Pancreas (tissue), 10 donors: ENCODE data around the gene VILL. TPM values are rescaled to one million over a fixed set of nuclear protein-coding genes. Genes with fewer than 3 reads are reported as not detected.
"Not testable (repeated sequence)": the region's sequence is repeated elsewhere in the genome, so short reads cannot be mapped to it uniquely, and the experiment has no call there.

Source experiments
- ATAC-seq, 4 donors: fragments of 200-7000 bp; cut with Tn5 transposase; one replicate each; pipeline versions ENCODE4 v1.8.0 to v1.9.1; 2020; ENCODE audit warnings: mild to moderate bottlenecking in 4 of 4, moderate library complexity in 4 of 4
- DNase-seq, 6 donors: peaks; one replicate each; pipeline ENCODE4 v3.0.0-alpha.2; 2020
- FAIRE-seq: peaks from 2 replicates; lab custom pipeline; 2012; peaks lifted over from hg19 to GRCh38; lab: Jason Lieb, UNC
- H3K27ac ChIP-seq, 4 donors: fragments of 200-600 bp; sonication (generic); 1 replicate in 3 of 4; 2 replicates in 1 of 4; pipeline versions ENCODE4 v1.5.0 to v1.8.0; 2020
- H3K27me3 ChIP-seq, 4 donors: fragments of 200-600 bp; one replicate each; pipeline ENCODE4 v1.8.0; 2021
- H3K36me3 ChIP-seq, 3 donors: fragments of 200-600 bp; sonication (generic) in 1 of 3; one replicate each; pipeline versions ENCODE4 v1.5.0 to v1.8.0; 2020 to 2021
- H3K4me1 ChIP-seq, 3 donors: fragments of 200-600 bp; one replicate each; pipeline ENCODE4 v1.8.0; 2021
- H3K4me3 ChIP-seq, 4 donors: fragments of 200-600 bp; sonication (generic) in 2 of 4; one replicate each; pipeline versions ENCODE4 v1.5.0 to v1.8.0; 2020 to 2021
- H3K9me3 ChIP-seq, 4 donors: fragments of 200-600 bp; one replicate each; pipeline ENCODE4 v1.8.0; 2021
- WGBS, 2 donors: extraction: QIAGEN DNeasy Blood & Tissue Kit; methylation state at CpG; one replicate each; pipeline ENCODE4 v1.1.7; 2013; 5-methylcytosine and 5-hydroxymethylcytosine counted together
- intact Hi-C, 3 donors: fragments of 100-400 bp; cut with DNase I; formaldehyde crosslinking; loops; one replicate each; pipeline versions ENCODE4 v1.11.1 to v1.14.2; 2022
- polyA plus RNA-seq, 2 donors: library from polyadenylated mRNA; stranded (reverse); fragments of 200-250 nt; gene quantifications; one replicate each; pipeline ENCODE4 v1.2.3, GENCODE V29; 2013
- total RNA-seq, 6 donors: library from RNA; stranded (reverse); fragmentation: NEBNext Ultra II Directional in 4 of 6; extraction: Animal tissue kit (Norgen Biotek cat#: 25700) in 4 of 6; gene quantifications; one replicate each; pipeline versions ENCODE4 v1.2.1 to v1.2.4, GENCODE V29; 2021 to 2023
- TF ChIP-seq, protein P1 (sequence below), 4 donors: fragments of 200-600 bp; sonication (generic) in 3 of 4; IDR thresholded peaks; one replicate each; pipeline versions ENCODE4 v1.5.0 to v1.8.0; 2021; ENCODE audit warnings: antibody characterized with exemption in 4 of 4
- donor health status: healthy with polysubstance abuse.
- donor health status: DM: no; HTN: no; CAD: no; lungs with moderate emphysema.
- donor health status: DM: no; HTN: no; CAD: no.
- donor health status: control.
- donor health status: control.
- donor health status: Bipolar disorder and iron deficiency.
- donor health status: DM: yes; HTN: yes; CAD: no.
- donor health status: DM: no; HTN: no; CAD: no.
- donor health status: DM: no; HTN: no; CAD: no.
- donor health status: DM: yes; HTN: yes; CAD: no.

Gene VILL
- total and polyA plus RNA-seq, 8 donors = 1.2 to 7.0 (median 3.8) TPM

DNA sequence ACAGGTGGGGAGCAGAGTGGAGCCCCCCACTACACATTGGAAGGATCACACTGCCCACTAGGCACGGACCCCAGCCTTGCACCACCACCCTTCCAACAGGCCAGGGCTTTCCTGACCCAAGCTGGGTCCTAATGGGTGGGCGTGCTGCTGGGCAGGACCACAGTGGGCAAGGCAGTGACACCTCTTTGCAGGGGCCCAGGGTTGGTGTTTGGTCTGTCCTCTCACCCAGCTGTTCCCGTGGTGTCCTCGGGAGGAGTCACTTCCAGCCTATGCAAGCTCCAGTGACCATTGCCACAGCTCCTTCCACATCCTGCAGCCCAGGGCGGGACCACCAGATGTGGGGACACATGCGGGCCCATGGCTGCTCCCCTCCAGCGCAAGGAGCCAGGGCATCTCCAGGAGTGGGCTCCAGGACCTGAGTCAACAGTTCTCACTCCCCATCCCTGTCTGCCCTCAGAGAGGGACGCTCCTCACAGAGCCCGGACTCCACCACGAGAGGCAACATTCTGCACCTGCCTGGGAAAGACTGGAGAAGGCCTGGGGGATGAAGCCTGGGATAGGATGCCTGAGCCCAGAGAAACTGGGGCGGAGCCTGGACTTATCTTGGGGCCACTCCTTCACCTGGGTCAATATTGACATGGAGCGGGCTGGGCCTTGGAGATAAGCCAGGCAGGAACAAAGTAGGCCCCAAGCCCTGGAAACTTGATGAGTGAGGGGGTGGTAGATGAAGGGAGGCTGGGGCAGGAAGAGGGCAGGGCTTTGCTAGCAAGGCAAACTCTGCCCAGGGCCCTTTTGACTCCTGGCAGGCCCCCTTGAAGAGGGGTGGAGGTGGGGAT, 3.9 kb upstream of the VILL start:
- TF ChIP-seq, protein P1, sequence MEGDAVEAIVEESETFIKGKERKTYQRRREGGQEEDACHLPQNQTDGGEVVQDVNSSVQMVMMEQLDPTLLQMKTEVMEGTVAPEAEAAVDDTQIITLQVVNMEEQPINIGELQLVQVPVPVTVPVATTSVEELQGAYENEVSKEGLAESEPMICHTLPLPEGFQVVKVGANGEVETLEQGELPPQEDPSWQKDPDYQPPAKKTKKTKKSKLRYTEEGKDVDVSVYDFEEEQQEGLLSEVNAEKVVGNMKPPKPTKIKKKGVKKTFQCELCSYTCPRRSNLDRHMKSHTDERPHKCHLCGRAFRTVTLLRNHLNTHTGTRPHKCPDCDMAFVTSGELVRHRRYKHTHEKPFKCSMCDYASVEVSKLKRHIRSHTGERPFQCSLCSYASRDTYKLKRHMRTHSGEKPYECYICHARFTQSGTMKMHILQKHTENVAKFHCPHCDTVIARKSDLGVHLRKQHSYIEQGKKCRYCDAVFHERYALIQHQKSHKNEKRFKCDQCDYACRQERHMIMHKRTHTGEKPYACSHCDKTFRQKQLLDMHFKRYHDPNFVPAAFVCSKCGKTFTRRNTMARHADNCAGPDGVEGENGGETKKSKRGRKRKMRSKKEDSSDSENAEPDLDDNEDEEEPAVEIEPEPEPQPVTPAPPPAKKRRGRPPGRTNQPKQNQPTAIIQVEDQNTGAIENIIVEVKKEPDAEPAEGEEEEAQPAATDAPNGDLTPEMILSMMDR (IDR thresholded peaks at IDR 0.05) = no peak
- Histone ChIP-seq H3K27me3 (no peaks in the 10 kb centered on the region), H3K4me1 (peaks cover 25 to 28% (median 26%) of the 10 kb centered on the region in 3 donors), H3K27ac (peak overlapping the region; percentile 47 to 87 (median 68)), H3K4me3 (no peak overlapping the region), H3K9me3 (no peaks in the 10 kb centered on the region), H3K36me3 (peaks cover 0 to 3% (median 0%) of the 10 kb centered on the region in 3 donors)
- intact Hi-C loops = no loop called here
- peak; percentile 84 to 95 (median 95) for DNase-seq
- ATAC-seq = peak; percentile 88 to 92 (median 90)
- FAIRE-seq = no peak
- 46 to 47% methylated on average over 12 of the region's 12 CpGs for WGBS, 2 donors

DNA sequence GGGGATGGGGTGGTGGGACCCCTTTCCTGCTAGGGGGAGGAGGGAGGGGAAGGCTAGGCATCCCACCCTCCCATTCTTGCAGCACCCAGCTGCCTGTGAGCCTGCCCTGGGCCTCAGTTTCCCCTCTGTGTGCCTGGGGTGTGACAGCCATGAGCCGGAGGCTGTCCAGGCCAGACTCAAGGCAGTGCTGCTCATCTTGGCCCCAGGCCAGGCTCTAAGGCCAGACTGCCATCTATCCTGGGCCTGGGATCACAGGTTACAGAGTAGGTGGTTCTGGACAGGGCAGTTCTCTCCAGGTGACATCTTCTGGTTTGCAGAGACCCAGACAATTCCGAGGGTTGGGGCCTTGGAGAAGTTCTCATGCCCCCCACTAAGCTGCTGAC, 3.3 kb upstream of the VILL start:
- Histone ChIP-seq H3K9me3 (no peaks in the 10 kb centered on the region), H3K27me3 (no peaks in the 10 kb centered on the region), H3K36me3 (no peaks in the 10 kb centered on the region), H3K4me3 (no peak overlapping the region), H3K27ac (peak overlapping the region; percentile 47 to 87 (median 68)), H3K4me1 (peaks cover 25 to 28% (median 26%) of the 10 kb centered on the region in 3 donors)
- intact Hi-C loops = no loop called here
- WGBS, 2 donors = 19 to 33% methylated on average over 2 of the region's 2 CpGs
- ATAC-seq (peak; percentile 27 to 43 (median 38)), FAIRE-seq (no peak), DNase-seq (peak; percentile 40 to 85 (median 66))
- TF ChIP-seq, protein P1 (IDR thresholded peaks at IDR 0.05) = no peak

DNA sequence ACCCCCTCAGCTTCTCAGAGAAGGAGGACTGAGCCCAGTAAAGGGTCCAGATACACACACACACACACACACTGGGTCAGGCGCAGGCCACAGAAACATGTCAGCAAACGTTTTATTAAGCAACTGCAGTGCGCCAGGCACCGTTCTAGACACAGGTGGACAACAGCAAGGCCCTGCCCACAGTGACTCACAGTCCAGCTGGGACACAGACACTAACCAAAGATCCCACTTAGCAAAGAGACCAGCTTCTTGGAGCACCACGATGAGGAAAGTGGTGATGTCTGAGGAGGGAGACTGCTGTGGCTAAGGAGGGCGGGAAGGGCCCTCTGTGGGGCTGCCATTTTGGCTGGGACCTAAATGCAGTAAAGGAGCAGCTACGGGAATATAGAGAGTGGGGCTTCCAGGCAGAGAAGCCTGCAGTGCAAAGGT, 2.8 kb upstream of the VILL start:
- Histone ChIP-seq H3K27ac (peak overlapping the region in 1 of 4 donors; percentile 87), H3K36me3 (no peaks in the 10 kb centered on the region), H3K4me1 (peaks cover 25 to 32% (median 28%) of the 10 kb centered on the region in 3 donors), H3K9me3 (no peaks in the 10 kb centered on the region), H3K27me3 (no peaks in the 10 kb centered on the region), H3K4me3 (no peak overlapping the region)
- DNase-seq (peak in 3 of 6 donors; percentile 33 to 47 (median 38)), ATAC-seq (no peak), FAIRE-seq (no peak)
- TF ChIP-seq, protein P1 (IDR thresholded peaks at IDR 0.05) = no peak
- intact Hi-C loops = no loop called here
- WGBS, 2 donors = 81 to 83% methylated on average over 7 of the region's 7 CpGs

DNA sequence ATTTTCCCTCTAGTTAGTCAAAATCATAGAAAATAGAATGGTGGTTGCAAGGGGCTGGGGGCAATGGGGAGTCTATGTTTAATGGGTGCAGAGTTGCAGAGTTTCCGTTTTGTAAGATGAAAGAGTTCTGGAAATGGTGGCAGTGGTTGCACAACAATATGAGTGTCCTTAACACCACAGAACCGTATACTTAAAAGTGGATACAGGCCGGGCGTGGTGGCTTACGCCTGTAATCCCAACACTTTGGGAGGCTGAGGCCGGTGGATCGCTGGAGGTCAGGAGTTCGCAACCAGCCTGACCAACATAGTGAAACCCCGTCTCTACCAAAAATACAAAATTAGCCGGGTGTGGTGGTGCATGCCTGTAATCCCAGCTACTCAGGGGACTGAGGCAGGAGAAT, 2.2 kb upstream of the VILL start:
- H3K27me3 ChIP-seq, intact Hi-C loops, H3K4me3 ChIP-seq, ATAC-seq, FAIRE-seq, H3K36me3 ChIP-seq, H3K27ac ChIP-seq, H3K9me3 ChIP-seq: not testable (repeated sequence)
- peak in 1 of 6 donors; percentile 9 for DNase-seq
- WGBS, 2 donors = 92 to 94% methylated on average over 10 of the region's 10 CpGs
- H3K4me1 ChIP-seq = peaks cover 25 to 33% (median 32%) of the 10 kb centered on the region in 3 donors

DNA sequence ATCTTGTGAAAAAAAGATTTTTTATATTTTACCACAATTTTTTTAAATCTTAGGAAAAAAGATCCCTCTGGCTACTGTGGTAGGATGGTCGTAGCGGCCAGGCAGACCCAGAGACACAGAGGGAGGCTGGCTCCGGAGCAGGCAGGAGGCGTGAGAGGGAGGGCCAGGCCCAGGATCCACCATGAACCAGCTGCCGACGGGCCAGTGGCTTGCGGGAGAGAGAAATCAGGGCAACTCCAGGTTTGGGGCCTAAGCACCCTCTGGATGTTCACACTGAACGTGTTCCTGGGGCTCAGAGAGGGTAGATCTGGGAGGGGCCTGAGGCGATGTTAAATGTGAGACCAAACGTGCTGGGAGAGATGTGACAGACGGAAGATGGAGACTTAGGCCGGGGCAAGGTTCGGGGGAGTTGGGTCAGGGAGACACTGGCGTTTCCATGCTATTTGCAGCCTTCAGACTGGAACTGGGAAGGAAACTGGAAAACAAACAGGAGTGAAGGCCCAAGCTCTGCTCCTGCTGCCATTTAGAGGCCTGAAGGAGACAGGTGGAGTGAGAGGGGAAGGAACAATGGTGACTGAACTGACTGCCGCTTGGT, 1.6 kb upstream of the VILL start:
- DNase-seq (peak in 2 of 6 donors; percentile 9 to 12), FAIRE-seq (no peak), ATAC-seq (no peak)
- no peak overlapping the region for H3K27ac ChIP-seq
- H3K4me1 ChIP-seq = peaks cover 25 to 33% (median 32%) of the 10 kb centered on the region in 3 donors
- intact Hi-C loops = no loop called here
- H3K27me3 ChIP-seq = no peaks in the 10 kb centered on the region
- no peaks in the 10 kb centered on the region for H3K9me3 ChIP-seq
- H3K4me3 ChIP-seq = no peak overlapping the region
- TF ChIP-seq, protein P1 (IDR thresholded peaks at IDR 0.05) = no peak
- WGBS, 2 donors = 90 to 92% methylated on average over 15 of the region's 15 CpGs
- no peaks in the 10 kb centered on the region for H3K36me3 ChIP-seq
